Ovary (tissue), 9 donors: ENCODE data around the gene ACOT8. TPM values are rescaled to one million over a fixed set of nuclear protein-coding genes. Genes with fewer than 3 reads are reported as not detected.
"Not testable (repeated sequence)": the region's sequence is repeated elsewhere in the genome, so short reads cannot be mapped to it uniquely, and the experiment has no call there.

Experiments used
- DNase-seq, 5 donors: peaks; one replicate each; pipeline ENCODE4 v3.0.0-alpha.2; 2019 to 2020
- H3K27ac ChIP-seq, 2 donors: fragments of 200-600 bp; one replicate each; pipeline versions ENCODE4 v1.5.1 to v1.8.0; 2019 to 2022
- H3K27me3 ChIP-seq: fragments of 200-600 bp; one replicate; pipeline ENCODE4 v1.8.0; 2022
- H3K36me3 ChIP-seq: fragments of 200-600 bp; sonication (generic); one replicate; pipeline ENCODE4 v1.5.1; 2019
- H3K4me1 ChIP-seq: one replicate; pipeline ENCODE4 v1.8.1; 2013; ENCODE audit warnings: mild to moderate bottlenecking, moderate library complexity; ENCODE audit not compliant: insufficient read depth
- H3K4me3 ChIP-seq: fragments of 200-600 bp; sonication (generic); one replicate; pipeline ENCODE4 v1.5.1; 2017
- H3K9me3 ChIP-seq, 2 donors: fragments of 200-600 bp in 1 of 2; sonication (generic) in 1 of 2; one replicate each; pipeline versions ENCODE4 v1.5.1 to v1.8.1; 2013 to 2019; ENCODE audit warnings: mild to moderate bottlenecking in 1 of 2, moderate library complexity in 1 of 2
- EP300 ChIP-seq: sonication (generic); formaldehyde crosslinking; IDR thresholded peaks from one replicate; pipeline ENCODE4 v1.6.1; 2017; ENCODE audit warnings: antibody characterized with exemption
- POLR2A ChIP-seq: fragments of 450-650 bp; IDR thresholded peaks from one replicate; pipeline ENCODE4 v1.6.1; 2017; ENCODE audit warnings: antibody characterized with exemption, mild to moderate bottlenecking, moderate library complexity
- WGBS, 3 donors: extraction: QIAGEN DNeasy Blood & Tissue Kit in 1 of 3; methylation state at CpG; one replicate each; pipeline versions ENCODE4 v1.1.5 to v1.1.7; 2013 to 2017; 5-methylcytosine and 5-hydroxymethylcytosine counted together
- intact Hi-C, 4 donors: fragments of 100-400 bp; cut with DNase I; formaldehyde crosslinking; loops; one replicate each; pipeline versions ENCODE4 v1.11.0 to v1.15.1; 2022 to 2023
- polyA plus RNA-seq, 2 donors: library from polyadenylated mRNA; stranded (reverse); fragments of 200-250 nt in 1 of 2; fragments of 350-450 nt in 1 of 2; fragmentation: Illumina TruSeq in 1 of 2; extraction: RNeasy Lipid Tissue Mini Kit (QIAGEN cat#74804) in 1 of 2; gene quantifications; one replicate each; pipeline ENCODE4 v1.2.3, GENCODE V29; 2013 to 2014
- total RNA-seq, 7 donors: library from RNA; depleted of rRNA in 2 of 7; stranded (reverse); fragments of >200 nt in 2 of 7; fragmentation: NEBNext Ultra II Directional in 3 of 7; extraction: Animal tissue kit (Norgen Biotek cat#: 25700) in 3 of 7; gene quantifications; one replicate each; pipeline versions ENCODE4 v1.1.0 to v1.2.4, GENCODE V29; 2016 to 2023
- TF ChIP-seq, protein P1 (sequence below), 3 donors: fragments of 450-650 bp in 2 of 3; fragments of 200-600 bp in 1 of 3; IDR thresholded peaks; one replicate each; pipeline versions ENCODE4 v1.5.1 to v1.8.0; 2016 to 2022; ENCODE audit warnings: antibody characterized with exemption in 3 of 3, mild to moderate bottlenecking in 1 of 3
- donor health status: DM: no; HTN: no; CAD: no; lungs with moderate emphysema.
- donor health status: DM: no; HTN: no; CAD: no.
- donor health status: Bipolar disorder and iron deficiency.
- donor health status: DM: yes; HTN: yes; CAD: no.
- donor health status: DM: no; HTN: no; CAD: no.
- donor health status: DM: yes; HTN: yes; CAD: no.

Gene ACOT8
- total and polyA plus RNA-seq, 9 donors: 13.5 to 26.7 (median 19.6) TPM

DNA sequence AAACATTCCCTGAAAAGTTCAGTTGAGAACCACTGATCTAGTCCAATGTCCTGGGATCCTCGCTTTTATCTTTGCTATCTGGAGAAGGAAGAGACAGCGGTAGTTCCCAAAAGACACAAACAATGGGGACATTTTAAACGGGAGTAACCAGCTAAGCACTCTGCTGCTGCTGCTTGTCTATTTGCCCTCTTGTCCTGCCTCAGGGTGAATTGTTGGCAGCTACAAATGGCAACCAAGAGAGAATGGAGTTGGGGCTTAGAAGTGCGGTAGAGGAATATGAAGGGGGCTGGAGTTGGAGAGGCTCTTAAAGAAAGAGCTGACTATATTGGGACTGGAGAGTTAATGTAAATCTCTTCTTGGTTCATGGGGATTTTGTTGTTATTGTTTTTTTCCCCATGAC, 17.4 kb upstream of the ACOT8 start:
- TF ChIP-seq POLR2A (no peak), EP300 (no peak)
- TF ChIP-seq, protein P1, sequence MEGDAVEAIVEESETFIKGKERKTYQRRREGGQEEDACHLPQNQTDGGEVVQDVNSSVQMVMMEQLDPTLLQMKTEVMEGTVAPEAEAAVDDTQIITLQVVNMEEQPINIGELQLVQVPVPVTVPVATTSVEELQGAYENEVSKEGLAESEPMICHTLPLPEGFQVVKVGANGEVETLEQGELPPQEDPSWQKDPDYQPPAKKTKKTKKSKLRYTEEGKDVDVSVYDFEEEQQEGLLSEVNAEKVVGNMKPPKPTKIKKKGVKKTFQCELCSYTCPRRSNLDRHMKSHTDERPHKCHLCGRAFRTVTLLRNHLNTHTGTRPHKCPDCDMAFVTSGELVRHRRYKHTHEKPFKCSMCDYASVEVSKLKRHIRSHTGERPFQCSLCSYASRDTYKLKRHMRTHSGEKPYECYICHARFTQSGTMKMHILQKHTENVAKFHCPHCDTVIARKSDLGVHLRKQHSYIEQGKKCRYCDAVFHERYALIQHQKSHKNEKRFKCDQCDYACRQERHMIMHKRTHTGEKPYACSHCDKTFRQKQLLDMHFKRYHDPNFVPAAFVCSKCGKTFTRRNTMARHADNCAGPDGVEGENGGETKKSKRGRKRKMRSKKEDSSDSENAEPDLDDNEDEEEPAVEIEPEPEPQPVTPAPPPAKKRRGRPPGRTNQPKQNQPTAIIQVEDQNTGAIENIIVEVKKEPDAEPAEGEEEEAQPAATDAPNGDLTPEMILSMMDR (IDR thresholded peaks at IDR 0.05): no peak
- Histone ChIP-seq H3K36me3 (no peaks in the 10 kb centered on the region), H3K27ac (no peak overlapping the region), H3K4me3 (no peak overlapping the region), H3K27me3 (no peaks in the 10 kb centered on the region), H3K4me1 (no peaks in the 10 kb centered on the region), H3K9me3 (no peaks in the 10 kb centered on the region)
- 75 to 83% (median 83%) methylated on average over 4 of the region's 4 CpGs for WGBS, 3 donors
- peak in 1 of 5 donors; percentile 1 for DNase-seq
- intact Hi-C loops: no loop called here

DNA sequence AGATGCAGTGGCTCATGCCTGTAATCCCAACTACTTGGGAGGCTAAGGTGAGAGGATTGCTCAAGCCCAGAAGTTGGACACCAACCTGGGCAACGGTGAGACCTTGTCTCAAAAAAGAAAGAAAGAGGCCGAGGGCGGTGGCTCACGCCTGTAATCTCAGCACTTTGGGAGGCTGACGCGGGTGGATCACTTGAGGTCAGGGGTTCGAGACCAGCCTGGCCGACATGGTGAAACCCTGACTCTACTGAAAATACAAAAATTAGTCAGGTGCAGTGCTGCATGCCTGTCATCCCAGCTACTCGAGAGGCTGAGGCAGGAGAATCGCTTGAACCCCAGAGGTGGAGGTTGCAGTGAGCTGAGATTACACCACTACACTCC, 16.9 kb upstream of the ACOT8 start:
- peak in 1 of 5 donors; percentile 9 for DNase-seq

DNA sequence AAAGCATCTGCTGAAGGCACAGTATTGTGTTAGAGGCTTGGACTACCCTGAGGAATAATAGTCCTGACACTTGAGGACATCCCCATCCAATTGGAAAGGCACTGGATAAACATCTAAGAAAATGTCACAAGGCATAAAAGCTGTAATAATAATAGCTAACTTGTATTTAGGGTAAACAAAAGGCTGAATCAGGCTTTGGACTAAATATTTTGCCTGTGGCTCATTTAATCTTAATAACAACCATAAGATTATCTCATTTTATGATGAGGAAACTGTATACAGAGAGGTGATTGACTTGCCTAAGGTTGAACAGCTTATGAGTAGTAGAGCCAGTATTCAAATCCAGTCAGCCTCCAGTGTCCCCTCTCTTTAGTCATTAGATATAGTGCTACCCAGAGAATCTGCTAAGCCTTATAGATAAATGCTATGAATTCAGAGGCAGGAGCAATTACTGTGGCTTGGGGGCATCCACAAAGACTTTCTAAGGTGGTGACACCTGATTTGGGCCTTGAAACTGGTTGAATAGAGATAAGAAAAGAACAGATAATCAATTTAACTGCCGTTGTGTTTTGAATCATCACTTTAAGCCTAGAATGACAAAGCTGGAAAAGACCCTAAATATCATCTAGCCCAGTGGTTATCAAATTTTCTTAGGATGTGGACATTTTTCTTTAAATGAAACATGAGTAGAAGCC, 16.4 kb upstream of the ACOT8 start:
- 29 to 52% (median 51%) methylated on average over 1 of the region's 1 CpG for whole genome bisulfite sequencing, 3 donors
- no peak overlapping the region for H3K4me3 ChIP-seq
- TF ChIP-seq EP300 (no peak), POLR2A (no peak)
- TF ChIP-seq, protein P1 (IDR thresholded peaks at IDR 0.05): no peak
- no peaks in the 10 kb centered on the region for H3K9me3 ChIP-seq
- H3K27ac ChIP-seq: no peak overlapping the region
- intact Hi-C loops: no loop called here
- DNase-seq: no peak
- H3K36me3 ChIP-seq: no peaks in the 10 kb centered on the region
- H3K27me3 ChIP-seq: no peaks in the 10 kb centered on the region
- no peaks in the 10 kb centered on the region for H3K4me1 ChIP-seq

More for the DNA sequence above, 16.9 kb upstream of the ACOT8 start:
- H3K27me3 ChIP-seq, H3K27ac ChIP-seq, H3K4me1 ChIP-seq, H3K9me3 ChIP-seq, H3K36me3 ChIP-seq, intact Hi-C loops, H3K4me3 ChIP-seq: not testable (repeated sequence)
- 92 to 94% (median 93%) methylated on average over 10 of the region's 10 CpGs for WGBS, 3 donors

DNA sequence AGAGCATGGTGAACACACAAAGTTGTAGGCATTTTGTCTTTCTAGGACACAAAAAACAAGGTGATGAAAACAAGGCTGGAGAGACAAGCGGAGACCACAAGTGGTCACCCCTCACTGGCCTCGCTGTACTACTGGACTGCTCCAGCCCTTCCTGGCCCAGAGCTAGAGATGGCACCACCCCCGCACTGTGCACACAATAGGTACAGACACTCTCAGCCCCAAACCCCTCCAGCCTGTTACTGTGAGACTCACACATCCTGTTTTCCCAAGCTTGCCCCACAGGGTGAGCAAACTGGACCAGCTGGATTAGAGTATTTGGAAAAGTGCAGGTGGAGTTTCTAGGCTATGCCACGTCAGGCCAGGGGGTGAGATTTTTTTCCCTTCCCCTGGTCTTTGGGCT, 15.4 kb upstream of the ACOT8 start:
- Histone ChIP-seq H3K27ac (no peak overlapping the region), H3K9me3 (no peaks in the 10 kb centered on the region), H3K36me3 (no peaks in the 10 kb centered on the region), H3K27me3 (no peaks in the 10 kb centered on the region), H3K4me1 (peaks cover 1% of the 10 kb centered on the region), H3K4me3 (no peak overlapping the region)
- intact Hi-C loops: no loop called here
- 88 to 93% (median 92%) methylated on average over 4 of the region's 4 CpGs for WGBS, 3 donors
- DNase-seq: no peak
- TF ChIP-seq, protein P1 (IDR thresholded peaks at IDR 0.05): no peak
- TF ChIP-seq POLR2A (no peak), EP300 (no peak)

DNA sequence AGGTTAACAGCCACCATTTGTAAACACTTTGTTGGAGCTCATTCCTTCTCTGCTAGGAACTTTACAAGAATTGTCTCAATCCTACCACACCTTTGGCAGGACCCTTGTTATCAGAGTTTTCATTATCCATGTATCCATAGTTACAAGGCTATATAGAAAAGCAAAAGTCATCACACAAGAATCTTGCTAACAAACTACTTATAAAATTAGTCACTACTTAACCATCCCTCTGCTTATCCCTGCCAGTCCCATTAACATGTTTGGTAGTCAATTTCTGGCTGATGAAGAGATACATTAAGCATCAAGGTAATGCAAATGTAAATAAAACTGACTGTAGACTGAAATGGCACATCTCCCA, 10.6 kb upstream of the ACOT8 start:
- intact Hi-C loops: no loop called here
- TF ChIP-seq POLR2A (no peak), EP300 (no peak)
- TF ChIP-seq, protein P1 (IDR thresholded peaks at IDR 0.05): no peak
- Histone ChIP-seq H3K27ac (peak overlapping the region in 1 of 2 donors; percentile 69), H3K4me3 (no peak overlapping the region), H3K36me3 (no peaks in the 10 kb centered on the region), H3K4me1 (peaks cover 1% of the 10 kb centered on the region), H3K27me3 (no peaks in the 10 kb centered on the region), H3K9me3 (no peaks in the 10 kb centered on the region)
- DNase-seq: no peak
